ENCODE measurements around the gene ZNF473. TPM values are rescaled to one million over a fixed set of nuclear protein-coding genes. Genes with fewer than 3 reads are reported as not detected.
A peak's percentile ranks its signal among the peaks of the same experiment; 100 is the strongest.

ZNF473 gene
- polyA plus RNA-seq, 1 donor (not counting 4 experiments of a cell fraction or from before 2014, with no cell fraction given) = 7.7 TPM

DNA sequence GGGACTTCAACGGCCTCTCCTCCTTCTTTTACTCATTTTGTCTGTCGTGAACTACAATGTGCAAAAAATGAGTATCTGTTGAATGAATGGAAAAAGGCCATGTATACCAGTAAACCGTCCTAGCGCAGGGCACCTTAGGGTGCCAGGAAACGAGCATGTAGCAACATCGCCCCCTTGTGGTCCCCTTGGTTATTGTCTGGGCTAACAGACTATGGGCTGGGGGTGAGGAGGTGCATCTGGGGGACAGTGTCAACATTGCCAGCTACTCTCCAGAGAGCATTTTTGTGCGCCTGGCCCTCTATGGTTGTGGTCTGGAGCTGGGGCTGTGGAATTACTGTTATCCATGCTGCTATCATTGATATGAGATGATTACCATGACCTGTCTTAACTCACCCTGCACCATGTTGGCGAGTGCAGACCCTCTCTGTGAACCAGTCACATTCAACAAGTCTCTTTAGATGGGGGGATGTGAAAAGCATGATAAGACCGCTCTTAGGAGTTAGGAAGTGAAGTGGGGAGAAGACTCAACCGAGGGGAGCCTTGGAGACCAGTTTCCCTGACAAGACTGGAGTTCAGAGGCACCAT is 42.1 kb upstream of the ZNF473 start:
- no peak overlapping the region for H3K27ac ChIP-seq (ENCODE audit: control insufficient read depth, insufficient read depth, low read length)
- peaks cover 8 to 13% of the 10 kb centered on the region in 2 experiments for H3K36me3 ChIP-seq (ENCODE audit: control insufficient read depth in 2 of 2, extremely low read depth in 1 of 2, insufficient read depth in 2 of 2, low read length in 2 of 2)
- no peaks in the 10 kb centered on the region for H3K27me3 ChIP-seq (ENCODE audit: control insufficient read depth, extremely low read depth, insufficient read depth, low read length)
- H3K9me1 ChIP-seq (ENCODE audit: control insufficient read depth, extremely low read depth, insufficient read depth, low read length) = no peaks in the 10 kb centered on the region
- FAIRE-seq (no peak), DNase-seq (ENCODE audit: low read depth, low spot score) (no peak)
- no peak overlapping the region for H3K4me2 ChIP-seq (ENCODE audit: control insufficient read depth, extremely low read depth, insufficient read depth, low read depth, low read length)
- TF ChIP-seq CTCF (optimal IDR thresholded peaks at IDR 0.05 in 1 of 3, IDR thresholded peaks at IDR 0.05 in 1 of 3, conservative IDR thresholded peaks at IDR 0.05 in 1 of 3; ENCODE audit: extremely low read depth in 1 of 3, insufficient read depth in 2 of 3, low read length in 3 of 3) (peak; percentile 89 to 96 (median 89)), EZH2 (IDR thresholded peaks at IDR 0.05; ENCODE audit: low read length) (no peak)
- H3K79me2 ChIP-seq (ENCODE audit: control insufficient read depth, insufficient read depth, low read length) = no peaks in the 10 kb centered on the region
- dilution Hi-C loops (cut with MboI; ENCODE audit: extremely low pct_ligation_motif_present, low sequenced_read_pairs) = no loop called here
- H3K9ac ChIP-seq (ENCODE audit: control insufficient read depth, extremely low read depth, insufficient read depth, low read length) = no peak overlapping the region
- H3K4me3 ChIP-seq (ENCODE audit: control insufficient read depth in 2 of 3, extremely low read depth in 1 of 3, insufficient read depth in 2 of 3, low read depth in 1 of 3, low read length in 3 of 3) = no peak overlapping the region
- H4K20me1 ChIP-seq (ENCODE audit: control insufficient read depth, extremely low read depth, insufficient read depth, low read length) = peaks cover 11% of the 10 kb centered on the region
- H3K4me1 ChIP-seq (ENCODE audit: control insufficient read depth, extremely low read depth, insufficient read depth, low read length) = no peaks in the 10 kb centered on the region
- H3K9me3 ChIP-seq (ENCODE audit: control insufficient read depth, low read depth, low read length) = no peaks in the 10 kb centered on the region
- H2AFZ ChIP-seq (ENCODE audit: control insufficient read depth, low read length) = no peak overlapping the region

GRCh38 chr19:49984491-49984890 is 41.3 kb upstream of the ZNF473 start:
- Histone ChIP-seq H3K27me3 (ENCODE audit: control insufficient read depth, extremely low read depth, insufficient read depth, low read length) (no peaks in the 10 kb centered on the region), H3K9me1 (ENCODE audit: control insufficient read depth, extremely low read depth, insufficient read depth, low read length) (no peaks in the 10 kb centered on the region), H4K20me1 (ENCODE audit: control insufficient read depth, extremely low read depth, insufficient read depth, low read length) (peaks cover 14% of the 10 kb centered on the region), H2AFZ (ENCODE audit: control insufficient read depth, low read length) (no peak overlapping the region), H3K9ac (ENCODE audit: control insufficient read depth, extremely low read depth, insufficient read depth, low read length) (no peak overlapping the region), H3K4me2 (ENCODE audit: control insufficient read depth, extremely low read depth, insufficient read depth, low read depth, low read length) (no peak overlapping the region), H3K36me3 (ENCODE audit: control insufficient read depth in 2 of 2, extremely low read depth in 1 of 2, insufficient read depth in 2 of 2, low read length in 2 of 2) (peaks cover 8 to 16% of the 10 kb centered on the region in 2 experiments), H3K27ac (ENCODE audit: control insufficient read depth, insufficient read depth, low read length) (no peak overlapping the region), H3K79me2 (ENCODE audit: control insufficient read depth, insufficient read depth, low read length) (no peaks in the 10 kb centered on the region), H3K4me1 (ENCODE audit: control insufficient read depth, extremely low read depth, insufficient read depth, low read length) (no peaks in the 10 kb centered on the region), H3K4me3 (ENCODE audit: control insufficient read depth in 2 of 3, extremely low read depth in 1 of 3, insufficient read depth in 2 of 3, low read depth in 1 of 3, low read length in 3 of 3) (no peak overlapping the region), H3K9me3 (ENCODE audit: control insufficient read depth, low read depth, low read length) (no peaks in the 10 kb centered on the region)
- dilution Hi-C loops (cut with MboI; ENCODE audit: extremely low pct_ligation_motif_present, low sequenced_read_pairs) = no loop called here
- no peak for FAIRE-seq
- no peak for TF ChIP-seq EZH2 (IDR thresholded peaks at IDR 0.05; ENCODE audit: low read length)
- no peak for TF ChIP-seq CTCF (optimal IDR thresholded peaks at IDR 0.05 in 1 of 3, IDR thresholded peaks at IDR 0.05 in 1 of 3, conservative IDR thresholded peaks at IDR 0.05 in 1 of 3; ENCODE audit: extremely low read depth in 1 of 3, insufficient read depth in 2 of 3, low read length in 3 of 3)
- DNase-seq (ENCODE audit: low read depth, low spot score) = no peak

Data from keratinocyte (primary cell).